HG02943 (cell line): ENCODE data around the gene SLX4IP.
A peak's percentile ranks its signal among the peaks of the same experiment; 100 is the strongest.

Experiments used
- ATAC-seq: cut with Tn5 transposase; IDR thresholded peaks from one replicate; pipeline ENCODE4 v1.9.1; 2021; ENCODE audit warnings: mild to moderate bottlenecking, low read depth, moderate library complexity; ENCODE audit not compliant: unreplicated experiment

The SLX4IP gene

DNA sequence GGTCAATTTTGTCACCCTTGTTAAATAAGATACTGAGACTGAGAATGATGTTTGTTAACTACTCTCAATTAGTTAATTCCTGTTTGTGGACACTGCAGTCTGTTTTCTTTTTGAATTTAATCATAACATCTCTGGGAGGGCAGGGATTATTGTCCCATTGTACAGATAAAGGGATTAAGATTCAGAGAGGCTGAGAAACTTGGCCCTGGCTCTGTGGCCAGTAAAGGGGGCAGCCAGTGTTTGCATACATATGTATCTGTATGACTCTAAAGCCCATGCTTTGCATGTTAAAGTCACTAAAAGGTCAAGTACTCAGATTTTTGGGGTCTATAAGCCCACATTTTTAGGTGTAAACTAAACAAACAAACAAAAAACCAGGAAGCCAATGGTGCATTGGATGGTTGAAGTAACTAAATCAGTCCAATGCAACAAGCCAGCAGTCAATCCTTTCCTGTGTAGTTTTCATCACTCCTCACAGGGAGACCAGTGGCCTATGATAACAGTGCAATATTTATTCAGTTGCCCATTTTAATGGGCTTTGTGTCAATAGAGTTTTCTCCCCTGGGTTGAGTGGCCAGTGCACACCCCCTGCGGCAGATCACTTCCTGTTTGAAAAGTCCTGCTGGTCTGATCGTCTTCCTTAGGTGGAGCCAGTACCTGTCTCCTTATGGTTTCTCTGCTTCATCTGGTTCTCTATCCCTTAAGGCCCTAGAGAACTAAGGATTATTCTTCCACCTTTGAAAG, 106.7 kb downstream of the SLX4IP start:
- ATAC-seq, result no peak

GRCh38 chr20:10542442-10542841, 107.3 kb downstream of the SLX4IP start:
- no peak for ATAC-seq

GRCh38 chr20:10543480-10543879, 108.4 kb downstream of the SLX4IP start:
- no peak for ATAC-seq

DNA sequence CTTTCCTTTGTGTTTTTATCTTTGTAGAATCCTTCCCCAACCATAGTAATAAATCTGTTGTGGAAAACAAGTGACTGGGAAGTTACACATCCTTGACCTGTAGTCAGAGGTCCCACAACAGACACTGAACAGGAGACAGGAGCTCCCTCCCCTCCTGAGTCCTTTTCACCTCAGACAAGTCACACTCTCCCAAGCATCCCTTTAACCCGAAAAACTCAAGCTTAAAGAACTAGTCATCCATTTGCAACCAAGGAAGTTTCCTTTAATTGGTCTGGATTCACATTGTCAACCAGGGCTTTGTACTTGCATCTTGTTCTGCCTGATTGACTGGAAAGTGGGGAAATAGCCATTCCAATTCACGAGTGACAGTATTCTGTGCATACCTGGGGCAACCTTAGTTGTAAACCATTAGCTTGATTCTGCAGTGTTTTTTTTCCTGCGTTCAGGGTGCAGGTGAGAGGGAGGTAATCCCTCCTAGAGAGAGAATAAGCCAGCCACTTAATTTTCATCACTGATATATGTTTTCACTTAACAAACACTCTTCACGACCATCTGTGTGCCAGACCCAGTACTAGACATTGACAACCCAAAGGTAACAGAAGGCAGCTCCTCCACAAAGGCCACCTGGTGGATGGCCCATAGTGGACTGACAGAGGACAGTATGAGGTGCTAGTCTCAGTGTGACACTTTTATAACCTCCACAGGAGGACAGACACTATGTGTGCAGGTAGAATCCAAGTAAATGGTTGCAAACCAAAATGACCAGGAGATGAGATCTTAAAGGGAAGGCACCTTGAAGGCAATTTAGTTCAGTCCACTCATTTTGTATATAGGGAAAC, 112.4 kb downstream of the SLX4IP start:
- ATAC-seq, result no peak

DNA sequence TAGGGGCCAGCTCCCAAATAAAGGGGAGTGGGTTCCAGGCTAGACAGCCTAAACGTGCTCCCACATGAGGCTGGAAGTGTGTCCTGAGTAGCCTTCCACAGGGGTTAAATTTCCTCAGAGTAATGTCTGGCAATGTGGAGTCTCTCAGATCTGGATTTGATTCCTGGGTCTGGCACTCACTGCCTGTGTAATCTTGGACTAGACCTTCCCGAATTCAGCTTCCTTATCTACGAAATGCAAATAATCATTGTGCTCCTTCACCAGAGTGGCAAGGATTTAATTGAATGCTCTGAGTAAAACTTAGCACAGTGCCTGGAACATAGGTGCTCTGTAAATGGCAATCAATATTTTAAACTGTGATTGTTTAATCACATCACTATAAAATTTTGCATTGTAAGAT, 114.4 kb downstream of the SLX4IP start:
- no peak for ATAC-seq

DNA sequence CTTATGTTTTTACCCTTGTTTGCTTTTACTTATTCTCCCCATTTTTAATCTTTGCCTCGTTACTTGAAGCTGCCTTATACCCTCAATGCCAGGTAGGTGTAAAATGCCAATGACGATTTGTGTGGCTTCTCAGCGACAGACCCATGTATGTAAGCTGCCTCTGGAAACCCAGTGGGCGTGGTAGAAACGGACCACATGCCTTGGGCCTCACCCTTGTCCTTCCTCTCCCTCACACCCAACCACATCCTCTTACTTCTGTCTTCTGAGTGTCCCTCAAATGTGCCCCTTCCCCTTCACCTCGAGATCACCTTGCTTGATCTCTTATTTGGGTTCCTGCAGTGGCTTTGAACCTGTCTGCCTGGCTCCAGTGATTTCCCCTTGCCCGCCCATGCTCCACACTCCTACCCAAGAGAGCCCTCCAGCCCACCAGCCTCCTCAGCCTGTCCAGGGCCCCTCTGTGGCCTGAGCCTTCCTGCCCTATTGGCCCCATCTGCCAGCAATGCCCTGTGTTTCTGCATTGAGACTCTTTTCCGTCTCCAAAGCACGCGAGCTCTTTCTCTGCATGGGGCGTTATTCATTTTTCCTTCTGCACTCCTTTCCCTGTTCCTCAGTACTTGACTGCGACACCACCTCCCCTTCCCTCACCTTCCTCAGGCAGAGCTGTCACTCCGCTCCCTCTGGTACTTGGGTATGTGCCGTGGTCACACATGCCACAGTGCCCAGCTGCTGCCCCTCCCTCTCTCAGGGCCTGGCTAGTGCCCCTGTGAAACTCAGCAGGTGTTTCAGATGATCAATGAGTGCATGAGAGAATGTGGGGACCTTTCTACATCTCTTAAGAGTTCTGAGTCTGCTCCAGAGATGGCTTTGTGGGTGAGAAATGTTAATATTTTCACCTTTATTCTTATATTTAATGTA, 115.4 kb downstream of the SLX4IP start:
- no peak for ATAC-seq

GRCh38 chr20:10551732-10552724, 116.9 kb downstream of the SLX4IP start:
- no peak for ATAC-seq

DNA sequence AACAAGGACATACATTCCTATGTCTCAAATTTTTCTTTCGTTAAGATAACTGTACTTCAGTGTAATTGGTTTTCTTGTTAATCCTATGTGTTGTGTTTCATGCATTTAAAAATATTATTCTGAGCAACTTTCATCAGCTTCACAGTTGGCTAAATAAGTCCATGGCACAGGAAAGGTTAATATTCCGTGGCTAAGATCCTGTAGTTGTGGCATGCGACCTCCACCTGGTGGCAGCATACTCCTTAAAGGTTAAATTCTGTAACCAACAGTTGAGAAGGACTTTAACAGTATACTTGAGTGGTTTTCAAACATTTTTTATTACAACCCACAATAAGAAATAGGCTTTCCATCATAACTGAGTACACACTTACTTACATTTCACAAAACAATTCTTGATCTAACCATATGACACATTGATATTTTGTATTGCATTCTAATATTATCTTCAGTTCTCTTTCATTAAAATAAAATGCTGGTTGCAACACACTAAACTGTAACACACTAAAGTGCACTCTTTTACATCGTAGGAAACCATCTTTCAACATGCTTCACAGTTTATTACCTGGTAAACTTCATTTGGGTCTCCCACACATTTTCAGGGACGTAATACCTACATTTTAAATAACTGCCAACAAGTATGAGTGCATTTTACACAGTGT, 118.3 kb downstream of the SLX4IP start:
- ATAC-seq, result peak; percentile 68

DNA sequence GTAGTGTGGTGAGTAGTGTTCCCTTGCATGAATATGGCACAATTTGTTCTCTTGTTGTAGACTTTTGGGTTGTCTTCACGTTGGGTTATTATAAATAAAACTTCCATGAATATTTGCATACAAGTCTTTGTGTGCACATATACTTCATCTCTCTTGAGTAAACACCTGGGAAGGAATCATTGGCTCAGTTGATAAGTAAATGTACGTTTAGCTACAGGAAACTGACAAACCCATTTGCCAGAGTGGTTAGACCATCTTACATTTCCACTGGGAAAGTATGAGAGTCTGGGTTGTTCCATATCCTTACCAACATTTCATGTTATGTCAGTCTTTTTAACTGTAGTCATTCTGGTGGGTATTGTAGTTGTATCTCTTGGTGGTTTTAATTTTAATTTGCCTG, 119.2 kb downstream of the SLX4IP start:
- ATAC-seq, result no peak

GRCh38 chr20:10555393-10555792, 120.3 kb downstream of the SLX4IP start:
- no peak for ATAC-seq

- ATAC-seq, result no peak
These were observed 120.8 kb downstream of the SLX4IP start for GRCh38 chr20:10555865-10556308.

GRCh38 chr20:10556519-10557083, 121.5 kb downstream of the SLX4IP start:
- no peak for ATAC-seq

DNA sequence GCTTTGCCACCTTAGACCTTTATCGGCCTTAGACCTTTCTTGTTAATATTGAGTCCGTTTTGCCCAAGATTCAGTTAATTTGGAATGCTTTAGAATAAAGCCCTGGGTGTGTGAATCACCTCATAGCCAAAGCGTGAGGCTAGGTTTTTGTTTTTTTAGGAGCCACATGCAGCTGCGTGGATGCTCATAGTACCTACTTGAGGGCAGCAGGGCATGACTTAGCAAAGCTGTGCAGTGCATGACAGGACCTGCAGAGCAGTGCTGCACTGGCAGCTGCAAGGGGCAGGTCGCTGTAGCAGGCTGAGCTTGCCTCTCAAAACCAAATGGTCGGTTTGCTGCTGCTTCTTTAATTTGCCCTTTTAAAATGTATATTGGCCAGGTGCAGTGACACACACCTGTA, 122.6 kb downstream of the SLX4IP start:
- no peak for ATAC-seq

DNA sequence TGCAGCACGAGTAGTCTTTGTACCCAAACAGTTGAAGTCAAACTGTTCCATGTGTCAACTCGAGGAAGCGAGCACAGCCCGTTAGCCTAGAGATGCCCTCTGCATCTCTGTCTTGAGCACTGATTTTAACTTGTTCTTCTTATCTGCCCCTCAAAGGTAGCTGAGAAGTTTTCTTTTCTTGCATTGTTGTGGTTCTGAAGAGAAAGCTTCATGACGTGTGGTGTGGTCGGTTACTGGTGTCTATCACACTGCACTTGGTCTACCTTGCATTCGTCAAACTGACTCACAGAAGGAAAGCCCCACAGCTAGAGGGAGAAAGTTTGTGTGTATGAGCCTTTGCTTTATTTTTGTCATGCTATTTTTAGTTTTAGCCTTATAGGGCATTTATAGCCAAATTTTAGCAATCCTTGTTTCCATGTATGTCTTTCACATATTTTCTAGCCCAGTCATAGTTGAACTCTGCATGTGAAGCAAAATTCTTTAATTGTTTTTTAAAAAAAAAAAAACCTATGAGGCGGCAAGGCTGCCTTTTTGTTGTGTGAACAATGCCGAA, 123.6 kb downstream of the SLX4IP start:
- no peak for ATAC-seq

- no peak for ATAC-seq
These were observed 124.2 kb downstream of the SLX4IP start for GRCh38 chr20:10559266-10559665.

DNA sequence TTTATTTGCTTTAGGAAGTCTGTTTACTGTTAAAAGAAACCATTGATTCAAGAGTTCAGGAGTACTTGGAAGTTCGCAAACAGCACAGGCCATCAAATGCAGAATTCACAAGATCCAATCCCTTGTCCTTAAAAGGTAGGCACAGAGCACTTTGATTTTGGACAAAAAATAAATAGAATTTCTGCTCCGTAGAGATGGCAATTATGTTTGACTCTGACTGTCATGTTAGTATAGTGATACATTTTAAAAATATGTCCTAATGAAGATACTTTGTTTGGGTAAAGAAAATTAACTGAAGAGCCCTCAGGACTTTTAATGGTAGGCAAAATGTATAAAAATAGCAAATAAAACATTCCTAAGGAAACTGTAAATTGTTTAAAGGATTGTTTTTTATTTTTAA, 125.6 kb downstream of the SLX4IP start:
- ATAC-seq, result no peak

DNA sequence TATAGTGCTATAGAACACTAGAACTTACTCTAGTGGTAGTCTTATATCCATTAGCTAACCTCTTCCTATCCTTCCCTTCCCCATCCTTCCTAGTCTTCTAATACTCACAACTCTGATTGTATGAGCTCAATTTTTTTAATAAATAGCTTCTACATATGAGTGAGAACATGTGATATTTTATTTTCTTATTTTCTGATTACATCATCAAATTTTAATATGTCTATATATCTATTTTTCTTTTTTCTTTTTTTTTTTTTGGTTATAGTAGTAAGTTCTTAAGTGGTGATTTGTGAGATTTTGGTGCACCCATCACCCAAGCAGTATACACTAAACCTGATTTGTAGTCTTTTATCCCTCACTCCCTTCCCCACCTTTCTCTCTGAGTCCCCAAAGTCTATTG, 126.2 kb downstream of the SLX4IP start:
- ATAC-seq, result no peak

DNA sequence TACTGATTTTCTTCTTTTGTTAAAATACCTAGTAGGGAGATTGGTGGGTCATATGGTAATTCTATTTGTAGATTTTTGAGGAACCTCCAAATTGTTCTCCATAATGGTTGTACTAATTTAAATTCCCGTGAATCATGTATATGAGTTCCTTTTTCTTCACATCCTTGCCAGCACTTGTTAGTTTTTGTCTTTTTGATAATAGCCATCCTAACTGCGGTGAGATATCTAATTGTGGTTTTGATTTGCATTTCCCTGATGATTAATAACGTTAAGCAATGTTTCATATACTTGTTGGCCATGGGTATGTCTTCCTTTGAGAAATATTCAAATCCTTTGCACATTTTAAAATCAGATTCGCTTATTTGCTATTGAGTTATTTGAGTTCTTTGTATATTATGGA, 127.8 kb downstream of the SLX4IP start:
- ATAC-seq, result no peak
